HG02623 (cell line): ENCODE measurements around the gene TAS2R13.

ENCODE experiments used
- ATAC-seq: cut with Tn5 transposase; IDR thresholded peaks from one replicate; pipeline ENCODE4 v1.9.1; 2021; ENCODE audit warnings: moderate library complexity; ENCODE audit not compliant: unreplicated experiment

The TAS2R13 gene

DNA sequence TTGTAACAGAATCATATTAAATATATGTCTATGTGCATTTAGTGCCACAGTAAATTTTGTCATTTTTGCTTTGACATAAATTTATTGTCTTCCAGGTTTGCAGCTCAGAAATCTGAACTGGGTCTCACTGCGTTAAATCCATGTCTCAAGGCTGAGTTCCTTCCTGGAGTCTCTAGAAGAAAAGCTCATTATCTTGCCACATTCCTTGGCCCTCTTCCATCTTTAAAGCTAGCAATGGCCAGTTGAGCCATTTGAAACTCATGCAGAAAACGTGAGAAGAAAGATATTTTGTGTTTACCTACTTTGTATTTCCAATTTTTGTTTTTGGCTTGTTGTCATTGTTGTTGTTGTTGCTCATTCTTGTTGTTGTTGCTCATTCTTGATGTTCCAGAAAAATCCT, 36.0 kb downstream of the TAS2R13 start:
- ATAC-seq = no peak

DNA sequence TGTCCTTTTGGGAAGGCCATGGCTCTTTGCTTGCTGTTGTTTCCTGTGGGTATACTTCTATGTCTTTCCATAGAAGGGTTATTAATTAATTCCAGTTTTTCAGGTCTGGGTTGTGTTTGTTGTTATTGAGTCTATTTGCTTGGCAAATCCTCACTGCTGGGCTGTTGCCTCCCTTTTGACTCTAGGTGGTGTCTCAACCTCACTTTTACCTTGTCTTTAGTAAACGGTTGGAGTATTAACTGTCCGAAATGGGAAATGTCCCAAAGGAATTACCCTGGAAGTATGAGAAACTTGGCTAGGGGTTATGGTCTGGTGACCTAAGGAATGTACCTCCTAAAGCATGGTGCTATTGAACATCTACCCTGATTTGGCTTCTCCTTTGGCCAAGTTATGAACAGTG, 42.0 kb downstream of the TAS2R13 start:
- ATAC-seq = no peak

DNA sequence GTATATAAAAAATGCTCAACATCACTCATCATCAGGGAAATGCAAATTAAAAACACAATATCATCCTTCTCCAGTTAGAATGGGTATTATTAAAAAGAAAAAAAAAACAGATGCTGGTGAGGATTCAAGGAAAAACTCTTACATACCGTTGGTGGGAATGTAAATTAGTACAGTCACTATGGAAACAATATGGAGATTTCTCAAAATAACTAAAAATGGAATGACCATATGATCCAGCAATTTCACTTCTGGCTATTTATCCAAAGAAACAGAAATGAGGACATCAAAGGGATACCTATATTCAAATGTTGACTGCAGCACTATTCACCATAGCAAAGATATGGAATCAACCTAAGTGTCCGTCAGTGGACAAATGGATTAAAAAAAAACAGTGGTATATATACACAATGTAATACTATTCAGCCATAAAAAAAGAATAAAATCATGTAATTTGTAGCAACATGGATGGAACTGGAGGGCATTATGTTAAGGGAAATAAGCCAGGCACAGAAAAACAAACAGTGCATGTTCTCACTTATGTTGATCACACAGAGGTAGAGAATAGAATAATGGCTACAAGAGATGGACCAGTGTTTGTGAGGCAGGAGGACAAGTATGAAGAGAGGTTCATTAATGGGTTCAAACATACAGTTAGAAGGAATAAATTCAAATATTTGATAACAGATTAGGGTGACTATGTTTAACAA, 45.7 kb downstream of the TAS2R13 start:
- no peak for ATAC-seq

DNA sequence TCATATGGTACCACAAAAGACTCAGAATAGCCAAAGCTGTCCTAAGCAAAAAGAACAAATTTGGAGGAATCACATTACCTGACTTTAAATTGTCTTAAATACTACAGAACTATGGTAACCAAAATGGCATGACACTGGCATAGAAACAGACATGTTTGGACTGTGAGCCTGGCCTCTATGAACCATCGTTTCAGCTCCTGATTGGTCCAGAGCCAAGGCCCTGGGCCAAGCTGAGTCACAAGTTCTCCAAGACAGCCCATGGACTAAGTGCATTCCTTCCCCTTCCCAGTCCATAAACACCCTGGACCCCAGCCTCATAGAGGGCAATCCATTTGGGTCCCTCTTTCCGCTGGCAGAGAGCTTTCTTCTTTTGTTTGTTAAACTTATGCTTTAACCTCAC, 48.0 kb downstream of the TAS2R13 start:
- ATAC-seq = no peak
